OCI-LY1 (cell line): ENCODE results near the gene GLIPR2.

Source experiments
- H2AFZ ChIP-seq: fragments of 200-600 bp; sonication (generic), shearing (Covaris generic); 2 replicates; pipeline ENCODE4 v1.6.0; 2014; ENCODE audit warnings: antibody characterized with exemption, mild to moderate bottlenecking, low read length
- H3F3A ChIP-seq: fragments of 200-600 bp; sonication (generic), shearing (Covaris generic); 2 replicates; pipeline ENCODE4 v1.6.0; 2014; ENCODE audit warnings: mild to moderate bottlenecking, antibody characterized with exemption, low read length, moderate library complexity; ENCODE audit not compliant: insufficient read depth
- H3K27ac ChIP-seq: fragments of 200-600 bp; sonication (generic); 2 replicates; pipeline ENCODE4 v1.5.1; 2014; ENCODE audit warnings: low read length, mixed run types, mild to moderate bottlenecking, low read depth; ENCODE audit not compliant: poor library complexity, severe bottlenecking
- H3K27me3 ChIP-seq: fragments of 200-600 bp; sonication (generic); 2 replicates; pipeline ENCODE4 v1.6.0; 2014; ENCODE audit warnings: antibody characterized with exemption, mild to moderate bottlenecking, low read length, moderate library complexity; ENCODE audit not compliant: insufficient read depth
- H3K36me3 ChIP-seq: fragments of 200-600 bp; sonication (generic); 2 replicates; pipeline ENCODE4 v1.6.1; 2014; ENCODE audit warnings: mild to moderate bottlenecking, antibody characterized with exemption, low read length, moderate library complexity, mixed read lengths; ENCODE audit not compliant: insufficient read depth
- H3K4me1 ChIP-seq: fragments of 200-600 bp; sonication (generic); 2 replicates; pipeline ENCODE4 v1.5.1; 2014; ENCODE audit warnings: mild to moderate bottlenecking, low read length, moderate library complexity; ENCODE audit not compliant: insufficient read depth, severe bottlenecking
- H3K4me2 ChIP-seq: fragments of 200-600 bp; sonication (generic), shearing (Covaris generic); 2 replicates; pipeline ENCODE4 v1.6.1; 2014; ENCODE audit warnings: low read length
- H3K4me3 ChIP-seq: fragments of 200-600 bp; sonication (generic); 2 replicates; pipeline ENCODE4 v1.5.1; 2014; ENCODE audit warnings: low read length, low read depth, mild to moderate bottlenecking, mixed read lengths; ENCODE audit not compliant: poor library complexity, severe bottlenecking
- H3K79me2 ChIP-seq: fragments of 200-600 bp; shearing (Covaris generic); 2 replicates; pipeline ENCODE4 v1.6.1; 2016; ENCODE audit warnings: mixed run types, low read length, mixed read lengths; ENCODE audit not compliant: insufficient read depth
- H3K9ac ChIP-seq: fragments of 200-600 bp; sonication (generic), shearing (Covaris generic); 2 replicates; pipeline ENCODE4 v1.6.1; 2014; ENCODE audit warnings: mild to moderate bottlenecking, low read length, mixed read lengths
- H3K9me2 ChIP-seq: fragments of 200-600 bp; sonication (generic), shearing (Covaris generic); 2 replicates; pipeline ENCODE4 v1.6.1; 2014; ENCODE audit warnings: low read depth, mild to moderate bottlenecking, low read length, mixed read lengths
- H3K9me3 ChIP-seq: fragments of 200-600 bp; shearing (Covaris generic); 2 replicates; pipeline ENCODE4 v1.6.1; 2014; ENCODE audit warnings: low read length, mixed read lengths
- H4K20me1 ChIP-seq: fragments of 200-600 bp; sonication (generic), shearing (Covaris generic); 2 replicates; pipeline ENCODE4 v1.6.0; 2016; ENCODE audit warnings: mild to moderate bottlenecking, low read length; ENCODE audit not compliant: insufficient read depth
- CTCF ChIP-seq: fragments of 200-600 bp; sonication (generic), shearing (Covaris generic); IDR thresholded peaks from 2 replicates; pipeline ENCODE4 v1.5.1; 2017; ENCODE audit warnings: mild to moderate bottlenecking, antibody characterized with exemption, low read length, moderate library complexity, mixed read lengths
- EZH2 ChIP-seq: fragments of 200-600 bp; sonication (generic), shearing (Covaris generic); IDR thresholded peaks from 2 replicates; pipeline ENCODE4 v1.8.0; 2017; ENCODE audit warnings: borderline replicate concordance, mixed run types, mild to moderate bottlenecking, antibody characterized with exemption, low read length, moderate library complexity, mixed read lengths

The GLIPR2 gene

DNA sequence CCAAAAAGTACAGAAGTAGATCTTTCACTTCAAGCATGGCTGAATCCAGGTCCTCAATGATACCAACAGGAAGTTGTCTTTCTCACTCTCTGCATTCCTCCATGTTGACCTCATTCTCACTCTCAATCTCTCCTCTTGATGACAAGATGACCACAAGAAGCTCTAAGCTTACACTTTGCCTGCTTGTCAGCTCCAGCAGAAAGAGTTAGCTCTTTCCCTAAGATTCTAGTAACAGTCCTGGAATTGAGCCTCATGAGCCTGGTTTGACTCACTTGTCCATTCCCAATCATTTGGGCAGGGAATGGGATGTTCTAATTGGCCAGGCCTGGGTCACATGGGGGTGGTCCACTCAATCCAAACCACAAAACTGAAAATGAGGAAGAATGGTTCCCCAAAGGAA, 50.9 kb downstream of the GLIPR2 start:
- Histone ChIP-seq H4K20me1 (no peaks in the 10 kb centered on the region), H3K9me3 (no peaks in the 10 kb centered on the region), H3F3A (no peaks in the 10 kb centered on the region), H3K79me2 (peaks cover 14% of the 10 kb centered on the region), H3K36me3 (peaks cover under 1% of the 10 kb centered on the region; the same call in 1 of the 2 replicates), H3K27me3 (no peaks in the 10 kb centered on the region), H3K27ac (no peak overlapping the region), H3K4me2 (no peak overlapping the region), H2AFZ (no peak overlapping the region), H3K4me3 (no peak overlapping the region), H3K9ac (no peak overlapping the region), H3K9me2 (no peaks in the 10 kb centered on the region), H3K4me1 (peaks cover 15% of the 10 kb centered on the region)
- TF ChIP-seq CTCF, result no peak
- no peak for TF ChIP-seq EZH2

- no peak overlapping the region for H3K27ac ChIP-seq
- H2AFZ ChIP-seq, result no peak overlapping the region
- peaks cover 6% of the 10 kb centered on the region; the same call in 1 of the 2 replicates for H3K36me3 ChIP-seq
- TF ChIP-seq EZH2 (no peak), CTCF (no peak)
- no peaks in the 10 kb centered on the region for H3K27me3 ChIP-seq
- no peak overlapping the region for H3K9ac ChIP-seq
- peaks cover 23% of the 10 kb centered on the region for H3K4me1 ChIP-seq
- no peaks in the 10 kb centered on the region for H3F3A ChIP-seq
- no peaks in the 10 kb centered on the region for H3K9me2 ChIP-seq
- no peaks in the 10 kb centered on the region for H3K9me3 ChIP-seq
- H4K20me1 ChIP-seq, result no peaks in the 10 kb centered on the region
- no peak overlapping the region for H3K4me2 ChIP-seq
- no peak overlapping the region for H3K4me3 ChIP-seq
- peaks cover 22% of the 10 kb centered on the region for H3K79me2 ChIP-seq
Measured at GRCh38 chr9:36188212-36188611, 51.7 kb downstream of the GLIPR2 start.

DNA sequence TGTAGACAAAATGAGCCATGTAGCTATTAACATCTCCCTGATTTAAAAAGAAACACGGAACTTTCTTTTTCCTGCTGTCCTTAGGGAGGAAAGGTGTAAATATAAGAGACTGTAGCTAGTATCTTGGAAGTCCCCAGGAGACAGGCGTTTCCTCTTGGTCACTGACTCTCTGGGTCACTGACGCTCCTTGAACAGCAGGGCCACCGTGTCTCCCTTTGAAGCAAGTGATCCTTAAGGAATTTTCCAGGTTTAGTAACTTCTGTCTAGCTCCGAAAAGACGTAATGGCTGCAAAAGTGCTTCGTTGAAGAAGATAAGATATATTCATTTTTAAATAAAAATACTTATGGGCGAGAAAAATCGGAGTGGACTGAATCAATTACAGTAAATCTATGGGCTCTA, 53.4 kb downstream of the GLIPR2 start:
- no peaks in the 10 kb centered on the region for H4K20me1 ChIP-seq

More for the DNA sequence above, 53.4 kb downstream of the GLIPR2 start:
- Histone ChIP-seq H3K9me3 (no peaks in the 10 kb centered on the region), H3K4me1 (peaks cover 36% of the 10 kb centered on the region), H3K4me2 (peak overlapping the region; percentile 97), H3K79me2 (peaks cover 40% of the 10 kb centered on the region), H3F3A (no peaks in the 10 kb centered on the region), H3K9ac (peak overlapping the region; percentile 90), H3K36me3 (peaks cover 22% of the 10 kb centered on the region; the same call in 1 of the 2 replicates), H3K9me2 (no peaks in the 10 kb centered on the region), H2AFZ (peak overlapping the region; percentile 60; the same call in 1 of the 2 replicates), H3K27ac (no peak overlapping the region), H3K27me3 (no peaks in the 10 kb centered on the region), H3K4me3 (peak overlapping the region; percentile 92)
- TF ChIP-seq CTCF, result no peak
- TF ChIP-seq EZH2, result no peak
